GM18907 (cell line): Measurements from ENCODE around the gene SLC35G2.
"Not testable (repeated sequence)": the region's sequence is repeated elsewhere in the genome, so short reads cannot be mapped to it uniquely, and the experiment has no call there.

Experiments
- ATAC-seq: cut with Tn5 transposase; IDR thresholded peaks from one replicate; pipeline ENCODE4 v1.9.1; 2021; ENCODE audit warnings: mild to moderate bottlenecking, moderate library complexity; ENCODE audit not compliant: unreplicated experiment

SLC35G2 gene

DNA sequence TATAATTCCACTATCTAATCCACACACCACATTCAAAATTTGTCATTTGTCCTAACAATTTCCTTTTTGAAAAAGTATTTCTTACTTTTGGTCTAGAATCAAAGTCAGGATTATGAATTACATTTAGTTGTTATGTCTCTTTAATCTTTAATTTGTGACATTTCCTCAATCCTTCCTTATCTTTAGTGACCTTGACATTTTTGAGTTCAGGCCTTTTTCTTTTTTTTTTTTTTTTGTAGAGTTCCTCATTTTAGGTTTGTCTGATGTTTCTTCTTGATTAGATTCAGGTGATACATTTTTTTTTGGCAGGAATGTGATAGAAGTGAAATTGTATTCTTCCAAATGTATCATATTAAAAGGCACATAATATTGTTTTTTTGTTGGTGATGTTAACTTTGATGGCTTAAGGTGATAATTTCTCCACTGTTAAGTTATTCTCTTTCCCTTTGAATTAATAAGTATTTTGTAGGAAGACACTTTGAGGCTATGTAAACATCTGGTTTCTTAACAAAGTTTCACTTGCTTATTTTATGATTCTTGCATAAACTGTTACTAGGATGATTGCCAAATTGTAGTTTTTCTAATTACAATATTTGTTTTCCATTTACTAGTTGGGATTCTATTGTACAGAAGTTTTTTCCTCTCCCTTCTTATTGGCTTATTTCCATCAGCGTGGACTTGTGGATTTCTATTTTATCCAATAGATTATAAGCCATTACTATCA lies 16.3 kb downstream of the SLC35G2 start:
- ATAC-seq = no peak

DNA sequence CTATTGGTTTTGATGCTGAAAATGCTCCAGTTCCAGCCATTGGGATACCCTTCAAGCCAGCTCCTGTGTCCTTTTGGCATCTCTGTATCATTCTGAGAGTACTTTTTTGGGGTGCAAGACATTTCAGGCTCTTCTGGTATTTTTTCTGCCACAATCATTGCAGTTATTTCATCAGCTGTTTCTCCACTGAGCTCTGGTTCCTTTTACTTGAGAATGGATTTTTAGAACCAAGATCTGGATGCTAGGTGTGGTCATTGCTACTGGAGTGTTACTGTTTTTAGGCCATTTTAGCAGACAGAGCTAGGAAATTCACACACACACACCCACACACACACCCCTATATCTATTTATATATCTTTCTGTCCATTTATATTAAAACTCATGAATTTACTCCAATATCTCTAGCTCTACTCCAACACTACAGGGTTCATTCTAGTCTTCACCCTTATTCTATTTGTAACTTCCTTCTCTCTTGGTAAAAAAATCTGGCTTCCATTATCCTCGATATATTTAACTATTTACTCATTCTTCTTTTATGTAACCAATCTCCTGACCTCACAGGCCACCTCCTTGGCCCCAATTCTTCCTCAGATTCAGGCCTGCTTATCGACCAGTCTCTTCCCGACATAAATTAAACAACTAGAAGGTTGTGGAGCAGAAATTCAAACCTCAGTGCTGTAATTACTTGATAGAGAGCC lies 17.0 kb downstream of the SLC35G2 start:
- no peak for ATAC-seq

GRCh38 chr3:136836511-136837156 lies 17.7 kb downstream of the SLC35G2 start:
- no peak for ATAC-seq

DNA sequence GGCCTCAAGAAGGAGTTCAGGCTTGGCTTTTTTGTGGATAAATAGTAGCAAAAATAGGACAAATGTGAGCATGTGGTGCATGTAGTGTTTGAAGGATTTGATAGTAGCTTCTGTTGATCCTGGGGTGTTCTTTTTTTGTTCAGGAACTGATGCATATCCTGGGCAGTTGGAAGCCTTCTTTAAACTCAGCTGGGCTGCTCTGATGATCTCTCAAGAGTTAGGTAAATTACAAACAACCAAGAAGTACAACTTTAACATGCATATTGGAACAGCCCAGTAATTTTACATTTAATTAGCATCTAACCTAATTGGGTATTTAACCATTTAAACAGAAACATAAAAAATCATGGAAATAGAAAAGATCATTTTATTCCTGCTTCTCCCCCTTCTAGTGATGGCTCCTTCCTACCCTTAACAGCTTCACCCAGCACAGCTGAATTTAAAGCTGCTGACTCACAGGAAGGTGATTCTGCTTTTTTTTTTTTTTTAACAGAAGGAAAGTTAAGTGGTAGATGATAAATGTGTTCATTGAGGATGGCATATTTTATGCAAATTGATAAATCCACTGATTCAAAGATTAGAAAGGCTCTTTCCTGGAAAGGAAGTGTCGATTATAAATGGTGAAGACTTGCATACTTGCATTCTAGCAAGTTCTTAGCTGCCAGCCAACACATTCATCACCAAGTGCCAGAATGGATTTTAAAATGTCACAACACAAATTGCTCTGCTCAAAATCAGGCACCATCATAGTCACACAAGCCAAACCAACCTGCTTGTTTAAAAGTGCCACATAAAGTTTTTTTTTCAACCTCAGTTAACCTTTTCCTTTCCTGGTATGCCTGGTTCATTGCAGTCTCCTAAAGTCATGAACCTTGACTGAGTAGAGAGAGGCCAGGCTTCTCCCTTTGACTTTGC lies 20.0 kb downstream of the SLC35G2 start:
- no peak for ATAC-seq

DNA sequence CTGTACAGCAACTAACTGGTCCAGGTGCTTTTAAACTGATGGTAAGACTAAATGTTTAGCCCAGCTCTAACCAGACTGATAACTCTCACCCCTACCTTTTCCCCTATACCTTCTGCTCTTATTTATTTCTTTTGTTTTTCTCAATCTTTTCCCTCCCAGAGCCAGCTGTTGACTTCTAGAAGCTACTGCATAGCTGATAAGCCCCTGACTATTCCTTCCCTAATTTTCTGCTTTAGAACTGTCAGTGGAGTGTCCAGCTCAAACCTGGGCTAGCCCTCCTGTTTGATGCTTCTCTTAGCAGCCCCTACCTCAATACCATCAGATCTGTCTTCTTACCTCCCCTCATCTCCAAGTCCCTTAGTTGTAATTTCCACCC lies 20.6 kb downstream of the SLC35G2 start:
- no peak for ATAC-seq

DNA sequence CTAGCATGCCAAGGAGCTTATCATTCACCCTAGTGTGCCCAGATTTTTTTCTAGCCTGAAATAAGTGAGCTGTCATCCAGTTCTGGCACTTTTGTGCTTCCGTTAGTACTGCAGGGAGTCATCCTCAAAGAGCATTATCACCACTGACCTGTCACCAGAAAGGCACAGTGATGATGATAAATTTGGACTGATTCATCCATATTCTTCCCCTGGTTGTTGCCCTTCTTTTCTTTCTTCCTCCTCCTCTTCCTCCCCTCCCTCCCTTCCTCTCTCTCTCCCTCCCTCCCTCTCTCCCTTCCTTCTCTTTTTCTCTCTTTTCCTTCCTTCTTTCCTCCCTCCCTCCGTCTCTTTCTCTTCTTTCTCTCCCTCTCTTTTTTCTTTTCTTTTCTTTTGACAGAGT lies 21.3 kb downstream of the SLC35G2 start:
- no peak for ATAC-seq

DNA sequence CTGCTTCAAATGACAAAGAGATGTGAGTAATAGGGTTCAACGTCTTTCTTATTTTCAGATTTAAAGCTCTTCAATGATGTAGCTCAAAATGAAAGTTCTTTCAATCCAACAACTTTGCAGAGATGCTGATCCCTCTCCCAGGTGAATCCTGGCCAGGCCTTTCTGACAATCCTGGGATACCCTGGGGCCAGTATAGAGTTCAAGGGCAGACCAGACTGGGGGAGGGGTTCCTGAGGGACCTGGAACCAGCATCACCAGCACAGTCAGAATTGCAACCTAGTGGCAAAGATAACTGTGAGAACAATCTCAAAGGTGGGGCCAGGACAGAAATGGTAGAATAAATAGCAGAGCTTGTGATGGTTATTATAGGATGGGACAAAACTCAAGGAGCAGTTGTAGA lies 23.4 kb downstream of the SLC35G2 start:
- no peak for ATAC-seq

DNA sequence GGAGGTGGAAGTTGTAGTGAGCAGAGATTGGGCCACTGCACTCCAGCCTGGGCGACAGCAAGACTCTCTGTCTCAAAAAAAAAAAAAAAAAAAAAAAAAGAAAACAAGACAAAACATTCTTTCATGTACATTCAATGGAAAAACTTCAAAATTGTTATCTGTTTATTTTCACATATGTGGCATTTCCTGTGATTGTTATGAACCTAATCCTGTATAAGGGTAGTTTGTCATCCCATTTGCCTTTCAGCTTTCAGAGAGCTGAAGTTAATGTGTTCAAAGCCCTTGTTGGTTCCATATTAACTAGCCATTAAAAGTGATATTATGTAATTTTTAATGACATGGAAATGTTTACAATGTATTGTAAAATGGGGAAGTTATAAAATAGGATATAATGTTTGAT lies 25.8 kb downstream of the SLC35G2 start:
- ATAC-seq = no peak

GRCh38 chr3:136852180-136852579 lies 33.3 kb downstream of the SLC35G2 start:
- no peak for ATAC-seq

GRCh38 chr3:136856665-136857064 lies 37.7 kb downstream of the SLC35G2 start:
- no peak for ATAC-seq

DNA sequence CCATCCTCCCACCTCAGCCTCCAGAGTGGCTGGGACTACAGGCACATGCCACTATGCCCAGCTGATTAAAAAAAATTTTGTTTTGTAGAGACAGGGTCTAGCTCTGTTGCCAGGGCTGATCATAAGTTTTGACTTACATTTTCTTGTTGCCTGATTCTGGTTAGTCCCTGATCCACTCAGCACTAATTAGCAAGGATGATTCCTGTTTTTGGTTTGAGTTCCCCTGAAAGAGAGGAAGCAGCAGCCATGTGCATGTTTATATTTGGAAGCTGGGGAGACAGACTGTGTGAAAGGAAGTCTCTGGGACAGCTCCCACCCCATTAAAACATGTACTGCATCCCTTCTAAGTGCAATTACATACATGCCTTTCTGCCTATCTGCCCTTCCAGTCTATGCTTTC lies 39.5 kb downstream of the SLC35G2 start:
- ATAC-seq = no peak

- ATAC-seq = no peak
Observed at GRCh38 chr3:136860541-136860940, 41.6 kb downstream of the SLC35G2 start.

DNA sequence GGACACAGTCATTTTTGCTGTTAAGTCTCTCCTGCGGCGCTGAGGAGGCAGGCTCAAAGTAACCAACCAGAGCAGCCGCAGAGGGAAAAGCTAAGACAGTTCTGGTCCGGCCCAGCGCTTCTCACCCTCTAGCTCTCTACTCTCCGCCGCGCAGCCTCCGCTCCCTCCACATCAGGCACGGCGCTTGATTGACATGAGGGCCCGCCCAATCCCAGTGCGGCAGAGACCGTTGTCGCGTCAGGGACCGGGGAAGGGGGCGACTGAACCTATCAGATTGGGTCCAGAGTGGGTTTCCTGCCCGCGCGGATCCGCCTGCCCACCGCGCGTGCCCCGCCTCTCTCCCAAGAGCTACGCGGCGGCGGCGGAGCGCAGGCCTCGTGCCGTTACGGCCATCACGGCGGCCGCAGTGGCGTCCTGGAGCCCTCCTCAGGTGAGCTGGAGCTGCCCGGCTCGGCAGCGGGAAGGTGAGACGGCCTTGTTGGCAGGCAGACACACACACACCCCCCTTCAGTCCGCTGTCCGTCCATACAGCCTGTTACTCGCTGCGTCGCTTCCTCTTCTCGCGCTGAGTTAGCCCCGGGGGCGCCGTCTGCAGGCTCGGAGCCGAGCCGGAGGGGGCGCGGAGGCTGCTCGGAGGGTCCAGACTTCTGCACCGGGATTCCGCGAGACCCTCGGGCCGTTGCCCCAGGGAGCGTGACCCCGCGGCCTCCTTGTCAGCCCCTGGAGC lies 43.1 kb downstream of the SLC35G2 start, which contains the start of gene NCK1:
Gene NCK1, plus strand, starts transcription at position 319 of the 727 bp plus-strand sequence. CDS start 65,794 bp downstream, outside the sequence.
- peak; percentile 98 for ATAC-seq

GRCh38 chr3:136862617-136863322 lies 43.8 kb downstream of the SLC35G2 start:
- peak; percentile 30 for ATAC-seq

DNA sequence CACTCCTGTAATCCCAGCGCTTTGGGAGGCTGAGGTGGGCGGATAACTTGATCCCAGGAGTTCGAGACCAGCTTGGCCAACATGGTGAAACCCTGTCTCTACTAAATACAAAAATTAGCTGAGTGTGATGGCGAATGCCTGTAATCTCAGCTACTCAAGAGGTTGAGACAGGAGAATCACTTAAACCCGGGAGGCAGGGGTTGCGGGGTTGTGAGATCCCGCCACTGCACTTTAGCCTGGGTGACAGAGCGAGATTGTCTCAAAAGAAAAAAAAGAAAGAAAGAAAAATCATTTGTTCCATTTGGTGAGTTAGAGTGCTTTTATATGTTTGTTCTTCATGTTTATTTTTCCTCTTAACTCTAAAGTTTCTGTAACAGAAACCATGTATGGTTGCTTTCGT lies 50.4 kb downstream of the SLC35G2 start:
- no peak for ATAC-seq

DNA sequence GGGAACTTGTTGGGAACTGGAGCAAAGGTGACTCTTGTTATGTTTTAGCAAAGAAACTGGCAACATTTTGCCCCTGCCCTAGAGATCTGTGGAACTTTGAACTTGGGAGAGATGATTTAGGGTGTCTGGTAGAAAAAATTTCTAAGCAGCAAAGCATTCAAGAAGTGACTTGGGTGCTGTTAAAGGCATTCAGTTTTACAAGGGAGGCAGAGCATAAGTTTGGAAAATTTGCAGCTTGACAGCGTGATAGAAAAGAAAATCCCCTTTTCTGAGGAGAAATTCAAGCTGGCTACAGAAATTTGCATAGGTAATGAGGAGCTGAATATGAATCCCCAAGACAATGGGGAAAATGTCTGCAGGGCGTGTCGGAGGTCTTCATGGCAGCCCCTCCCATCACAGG lies 53.3 kb downstream of the SLC35G2 start:
- ATAC-seq = not testable (repeated sequence)

- ATAC-seq = not testable (repeated sequence)
Observed at GRCh38 chr3:136879510-136879909, 60.6 kb downstream of the SLC35G2 start.

DNA sequence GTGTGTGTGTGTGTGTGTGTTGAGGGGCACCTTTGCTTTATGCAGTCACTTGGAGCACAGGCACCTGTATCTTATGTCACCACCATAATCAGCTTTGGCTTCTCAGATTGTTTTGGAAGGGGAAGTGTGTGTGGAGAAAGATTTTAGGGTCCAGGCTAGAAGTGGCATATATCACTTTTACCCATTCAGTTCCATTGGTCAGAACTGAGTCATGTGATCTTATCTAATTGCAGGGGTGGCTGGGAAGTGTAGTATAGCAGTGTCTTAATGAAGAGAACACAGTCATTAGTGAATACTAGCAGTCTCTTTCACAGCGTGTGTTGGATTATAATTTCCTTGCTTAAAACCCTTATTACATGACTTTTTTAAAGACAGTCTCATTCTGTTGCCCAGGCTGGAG lies 63.6 kb downstream of the SLC35G2 start:
- ATAC-seq = peak; percentile 42

DNA sequence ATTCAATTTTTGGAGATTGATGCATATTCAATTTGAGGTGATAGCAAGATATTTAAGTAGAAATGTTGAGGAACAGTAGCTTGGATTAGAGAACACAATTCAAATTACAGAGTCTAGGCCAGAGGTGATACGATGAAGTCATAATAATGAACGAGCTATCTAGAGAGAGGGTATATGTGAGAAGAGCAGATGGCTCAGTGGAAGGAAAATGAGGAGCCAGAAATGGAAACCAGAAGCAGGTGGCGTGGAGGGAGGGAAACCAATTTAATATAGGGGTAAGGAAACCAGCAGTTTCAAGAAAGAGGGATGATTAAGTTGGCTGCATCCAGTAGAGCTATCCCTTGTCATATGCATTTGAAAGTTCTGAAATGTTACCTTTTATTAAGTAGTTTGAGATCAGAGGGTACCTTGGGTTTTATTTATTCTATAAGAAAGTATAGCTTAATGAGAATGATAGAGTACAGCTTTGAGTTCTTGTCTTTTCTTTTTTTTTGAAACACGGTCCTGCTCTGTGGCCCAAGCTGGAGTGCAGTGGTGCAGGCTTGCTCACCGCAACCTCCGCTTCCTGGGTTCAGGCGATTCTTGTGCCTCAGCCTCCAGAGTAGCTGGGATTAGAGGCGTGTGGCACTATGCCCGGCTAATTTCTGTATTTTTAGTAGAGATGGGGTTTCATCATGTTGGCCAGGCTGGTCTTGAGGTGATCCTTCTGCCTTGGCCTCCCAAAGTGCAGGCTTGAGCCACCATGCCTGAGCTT lies 65.2 kb downstream of the SLC35G2 start:
- no peak for ATAC-seq
